ENCODE results near the gene DNM2. TPM values are rescaled to one million over a fixed set of nuclear protein-coding genes. Genes with fewer than 3 reads are reported as not detected.

The DNM2 gene
- total and polyA plus RNA-seq, 2 of the 13 experiments (the other 11 are each of a cell fraction or from before 2014, with no cell fraction given), result 41.7 to 59.8 TPM

GRCh38 chr19:10769533-10770491, 51.9 kb downstream of the DNM2 start (continued):
- TF ChIP-seq ZBTB44 (CRISPR knock-in tag; IDR thresholded peaks at IDR 0.05) (no peak), SP140L (CRISPR knock-in tag; IDR thresholded peaks at IDR 0.05; ENCODE audit: borderline replicate concordance) (no peak), FOXO1 (CRISPR knock-in tag; IDR thresholded peaks at IDR 0.05) (no peak), MTF1 (CRISPR knock-in tag; IDR thresholded peaks at IDR 0.05) (no peak), ZUFSP (CRISPR knock-in tag; IDR thresholded peaks at IDR 0.05; ENCODE audit: borderline replicate concordance) (no peak), RAD21 (CRISPR knock-in tag; IDR thresholded peaks at IDR 0.05) (peak; percentile 65), ZNF792 (CRISPR knock-in tag; IDR thresholded peaks at IDR 0.05) (peak; percentile 4; the same call in 1 of the 2 replicates), ZSCAN31 (CRISPR knock-in tag; IDR thresholded peaks at IDR 0.05; ENCODE audit: low read depth) (no peak), ZFP90 (CRISPR knock-in tag; IDR thresholded peaks at IDR 0.05; ENCODE audit: borderline replicate concordance) (no peak), RELA (CRISPR knock-in tag; IDR thresholded peaks at IDR 0.05) (no peak), CENPX (CRISPR knock-in tag; IDR thresholded peaks at IDR 0.05) (no peak), BCL6 (CRISPR knock-in tag; IDR thresholded peaks at IDR 0.05) (no peak), ZNF44 (CRISPR knock-in tag; IDR thresholded peaks at IDR 0.05) (no peak), XBP1 (CRISPR knock-in tag; IDR thresholded peaks at IDR 0.05) (no peak), TCF12 (IDR thresholded peaks at IDR 0.05) (no peak), TCF12 (CRISPR knock-in tag; IDR thresholded peaks at IDR 0.05) (no peak), MLLT10 (CRISPR knock-in tag; IDR thresholded peaks at IDR 0.05) (no peak), MXD4 (CRISPR knock-in tag; IDR thresholded peaks at IDR 0.05) (peak; percentile 52; the same call in 1 of the 2 replicates), IKZF4 (CRISPR knock-in tag; IDR thresholded peaks at IDR 0.05; ENCODE audit: borderline replicate concordance, low read depth, not compliant biosample characterization) (no peak), THAP8 (CRISPR knock-in tag; IDR thresholded peaks at IDR 0.05; ENCODE audit: borderline replicate concordance) (no peak), TAF1 (CRISPR knock-in tag; IDR thresholded peaks at IDR 0.05) (0 out of 2 replicates have a peak, but pooled peaks have one; percentile 18)
- TF ChIP-seq, protein P1, sequence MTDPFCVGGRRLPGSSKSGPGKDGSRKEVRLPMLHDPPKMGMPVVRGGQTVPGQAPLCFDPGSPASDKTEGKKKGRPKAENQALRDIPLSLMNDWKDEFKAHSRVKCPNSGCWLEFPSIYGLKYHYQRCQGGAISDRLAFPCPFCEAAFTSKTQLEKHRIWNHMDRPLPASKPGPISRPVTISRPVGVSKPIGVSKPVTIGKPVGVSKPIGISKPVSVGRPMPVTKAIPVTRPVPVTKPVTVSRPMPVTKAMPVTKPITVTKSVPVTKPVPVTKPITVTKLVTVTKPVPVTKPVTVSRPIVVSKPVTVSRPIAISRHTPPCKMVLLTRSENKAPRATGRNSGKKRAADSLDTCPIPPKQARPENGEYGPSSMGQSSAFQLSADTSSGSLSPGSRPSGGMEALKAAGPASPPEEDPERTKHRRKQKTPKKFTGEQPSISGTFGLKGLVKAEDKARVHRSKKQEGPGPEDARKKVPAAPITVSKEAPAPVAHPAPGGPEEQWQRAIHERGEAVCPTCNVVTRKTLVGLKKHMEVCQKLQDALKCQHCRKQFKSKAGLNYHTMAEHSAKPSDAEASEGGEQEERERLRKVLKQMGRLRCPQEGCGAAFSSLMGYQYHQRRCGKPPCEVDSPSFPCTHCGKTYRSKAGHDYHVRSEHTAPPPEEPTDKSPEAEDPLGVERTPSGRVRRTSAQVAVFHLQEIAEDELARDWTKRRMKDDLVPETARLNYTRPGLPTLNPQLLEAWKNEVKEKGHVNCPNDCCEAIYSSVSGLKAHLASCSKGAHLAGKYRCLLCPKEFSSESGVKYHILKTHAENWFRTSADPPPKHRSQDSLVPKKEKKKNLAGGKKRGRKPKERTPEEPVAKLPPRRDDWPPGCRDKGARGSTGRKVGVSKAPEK (CRISPR knock-in tag; IDR thresholded peaks at IDR 0.05; ENCODE audit: borderline replicate concordance), result no peak

Measured in HepG2 (cell line).